ENCODE measurements around the gene EPB41L4A. TPM values are rescaled to one million over a fixed set of nuclear protein-coding genes. Genes with fewer than 3 reads are reported as not detected.

The EPB41L4A gene
- total RNA-seq, 1 donor from 2014 or later = 37.7 TPM

- Mint-ChIP-seq H3K9me3 (ENCODE audit: low read depth) (no peaks in the 10 kb centered on the region), H3K27me3 (no peaks in the 10 kb centered on the region), H3K27ac (no peak overlapping the region), H3K4me3 (ENCODE audit: low read depth) (no peak overlapping the region), H3K36me3 (ENCODE audit: insufficient read depth) (peaks cover 15% of the 10 kb centered on the region), H3K4me1 (ENCODE audit: low read depth) (peaks cover 5% of the 10 kb centered on the region)
- no peak for TF ChIP-seq CTCF (IDR thresholded peaks at IDR 0.05; ENCODE audit: unreplicated experiment)
- no peak for DNase-seq (ENCODE audit: low spot score, unreplicated experiment)
Observed at GRCh38 chr5:112205846-112206245, 213.2 kb downstream of the EPB41L4A start.

- Mint-ChIP-seq H3K4me3 (ENCODE audit: low read depth) (no peak overlapping the region), H3K9me3 (ENCODE audit: low read depth) (no peaks in the 10 kb centered on the region), H3K36me3 (ENCODE audit: insufficient read depth) (peaks cover 12% of the 10 kb centered on the region), H3K27ac (no peak overlapping the region), H3K4me1 (ENCODE audit: low read depth) (peaks cover 5% of the 10 kb centered on the region), H3K27me3 (no peaks in the 10 kb centered on the region)
- DNase-seq (ENCODE audit: low spot score, unreplicated experiment) = no peak
- TF ChIP-seq CTCF (IDR thresholded peaks at IDR 0.05; ENCODE audit: unreplicated experiment) = no peak
Observed at GRCh38 chr5:112203229-112203628, 215.8 kb downstream of the EPB41L4A start.

GRCh38 chr5:112202694-112203093 lies 216.4 kb downstream of the EPB41L4A start:
- TF ChIP-seq CTCF (IDR thresholded peaks at IDR 0.05; ENCODE audit: unreplicated experiment) = no peak
- peaks cover 12% of the 10 kb centered on the region for H3K36me3 Mint-ChIP-seq (ENCODE audit: insufficient read depth)
- no peaks in the 10 kb centered on the region for H3K9me3 Mint-ChIP-seq (ENCODE audit: low read depth)
- peaks cover 5% of the 10 kb centered on the region for H3K4me1 Mint-ChIP-seq (ENCODE audit: low read depth)
- no peak for DNase-seq (ENCODE audit: low spot score, unreplicated experiment)
- no peak overlapping the region for H3K27ac Mint-ChIP-seq
- H3K27me3 Mint-ChIP-seq = no peaks in the 10 kb centered on the region
- H3K4me3 Mint-ChIP-seq (ENCODE audit: low read depth) = no peak overlapping the region

GRCh38 chr5:112201141-112201540 lies 217.9 kb downstream of the EPB41L4A start:
- no peak overlapping the region for H3K4me3 Mint-ChIP-seq (ENCODE audit: low read depth)
- no peaks in the 10 kb centered on the region for H3K27me3 Mint-ChIP-seq
- DNase-seq (ENCODE audit: low spot score, unreplicated experiment) = no peak
- no peak for TF ChIP-seq CTCF (IDR thresholded peaks at IDR 0.05; ENCODE audit: unreplicated experiment)
- no peak overlapping the region for H3K27ac Mint-ChIP-seq
- H3K4me1 Mint-ChIP-seq (ENCODE audit: low read depth) = peaks cover 5% of the 10 kb centered on the region
- H3K36me3 Mint-ChIP-seq (ENCODE audit: insufficient read depth) = peaks cover 6% of the 10 kb centered on the region
- no peaks in the 10 kb centered on the region for H3K9me3 Mint-ChIP-seq (ENCODE audit: low read depth)

GRCh38 chr5:112200131-112200530 lies 218.9 kb downstream of the EPB41L4A start:
- H3K4me1 Mint-ChIP-seq (ENCODE audit: low read depth) = no peaks in the 10 kb centered on the region
- H3K9me3 Mint-ChIP-seq (ENCODE audit: low read depth) = no peaks in the 10 kb centered on the region
- H3K27ac Mint-ChIP-seq = no peak overlapping the region

More at GRCh38 chr5:112200131-112200530, 218.9 kb downstream of the EPB41L4A start:
- no peak for DNase-seq (ENCODE audit: low spot score, unreplicated experiment)
- no peaks in the 10 kb centered on the region for H3K27me3 Mint-ChIP-seq
- H3K4me3 Mint-ChIP-seq (ENCODE audit: low read depth) = no peak overlapping the region
- TF ChIP-seq CTCF (IDR thresholded peaks at IDR 0.05; ENCODE audit: unreplicated experiment) = no peak
- H3K36me3 Mint-ChIP-seq (ENCODE audit: insufficient read depth) = peaks cover 6% of the 10 kb centered on the region

Data from progenitor cell of endocrine pancreas (in vitro differentiated cells).